A549 (cell line): ENCODE measurements around the gene EXOC2. TPM values are rescaled to one million over a fixed set of nuclear protein-coding genes. Genes with fewer than 3 reads are reported as not detected.

Experiments
- ATAC-seq, 2 experiments: fragments of 200-7000 bp in 1 of 2; fragments of >200 bp in 1 of 2; cut with Nextera tagmentation in 1 of 2; cut with Tn5 transposase in 1 of 2; 3 replicates each; pipeline versions ENCODE4 v1.8.0 to v1.9.1; 2018 to 2020; ENCODE audit warnings: mild to moderate bottlenecking in 1 of 2, moderate library complexity in 1 of 2
- CTCF ChIA-PET: fragments of 300-600 bp; sonication (Branson Sonifier 250); formaldehyde crosslinking; extraction: SDS; loops from one replicate; lab custom pipeline; 2021; ENCODE audit warnings: antibody characterized with exemption, inconsistent platforms; lab: Yijun Ruan, JAX
- POLR2A ChIA-PET: fragments of 350-600 bp; formaldehyde crosslinking; extraction: SDS; loops from one replicate; lab custom pipeline; 2021; ENCODE audit warnings: antibody characterized with exemption, inconsistent platforms; lab: Yijun Ruan, JAX
- DNase-seq, 2 experiments: peaks; one replicate each; pipeline versions ENCODE4 v3.0.0 to v3.0.0-alpha.2; 2011 to 2016; ENCODE audit warnings: low read depth in 1 of 2, low spot score in 1 of 2
- FAIRE-seq: peaks from 2 replicates; lab custom pipeline; 2011; peaks lifted over from hg19 to GRCh38; lab: Jason Lieb, UNC
- H3K27ac ChIP-seq, 2 experiments: fragments of >200 bp; sonication (Bioruptor Twin); formaldehyde crosslinking; 3 replicates each; pipeline ENCODE4 v1.5.1; 2016 to 2017
- H3K4me1 ChIP-seq: fragments of >200 bp; sonication (Bioruptor Twin); formaldehyde crosslinking; 3 replicates; pipeline ENCODE4 v1.6.1; 2016
- H3K4me2 ChIP-seq: fragments of >200 bp; sonication (Bioruptor Twin); formaldehyde crosslinking; 3 replicates; pipeline ENCODE4 v1.6.1; 2016
- H3K4me3 ChIP-seq: fragments of >200 bp; sonication (Bioruptor Twin); formaldehyde crosslinking; 3 replicates; pipeline ENCODE4 v1.5.1; 2016
- H3K9me3 ChIP-seq: fragments of >200 bp; sonication (Bioruptor Twin); formaldehyde crosslinking; 3 replicates; pipeline ENCODE4 v1.6.1; 2016
- CBX2 ChIP-seq: fragments of 200-600 bp; sonication (generic); IDR thresholded peaks from 2 replicates; pipeline ENCODE4 v1.6.1; 2016; ENCODE audit warnings: low read depth, mild to moderate bottlenecking, borderline replicate concordance
- CBX8 ChIP-seq: fragments of 200-600 bp; sonication (generic); IDR thresholded peaks from 2 replicates; pipeline ENCODE4 v1.6.1; 2016
- ESRRA ChIP-seq: fragments of 150-350 bp; IDR thresholded peaks from 2 replicates; pipeline ENCODE4 v1.6.1; 2014; ENCODE audit warnings: mild to moderate bottlenecking, low read length, borderline replicate concordance
- FOSB ChIP-seq: fragments of 250-450 bp; sonication (Bioruptor Pico); IDR thresholded peaks from 2 replicates; pipeline ENCODE4 v1.5.0; 2020; ENCODE audit warnings: mild to moderate bottlenecking, moderate library complexity
- FOSL2 ChIP-seq, 2 experiments: fragments of 450-650 bp in 1 of 2; fragments of >200 bp in 1 of 2; sonication (Bioruptor Twin) in 1 of 2; formaldehyde crosslinking; IDR thresholded peaks; 2 replicates each; pipeline versions ENCODE4 v1.5.0 to v1.6.1; 2016 to 2020; ENCODE audit warnings: mild to moderate bottlenecking in 1 of 2, moderate library complexity in 1 of 2
- HOXB5 ChIP-seq: fragments of 250-450 bp; sonication (Bioruptor Pico); IDR thresholded peaks from 2 replicates; pipeline ENCODE4 v1.5.0; 2020; ENCODE audit warnings: mild to moderate bottlenecking, moderate library complexity
- JUN ChIP-seq, 2 experiments: fragments of >200 bp; sonication (Bioruptor Twin); formaldehyde crosslinking; IDR thresholded peaks; 2 replicates in 1 of 2; 3 replicates in 1 of 2; pipeline ENCODE4 v1.6.1; 2016 to 2017
- KDM5A ChIP-seq: fragments of 200-600 bp; sonication (generic); IDR thresholded peaks from 2 replicates; pipeline ENCODE4 v1.6.1; 2016; ENCODE audit warnings: antibody characterized with exemption, mild to moderate bottlenecking
- MYC ChIP-seq: IDR thresholded peaks from 2 replicates; pipeline ENCODE4 v1.6.1; 2012; ENCODE audit warnings: mild to moderate bottlenecking, inconsistent platforms, low read length, improper control_type of control experiment, borderline replicate concordance
- NFE2L2 ChIP-seq: fragments of 150-350 bp; conservative IDR thresholded peaks from 2 replicates; pipeline ENCODE4 v1.6.1; 2014; ENCODE audit warnings: low read length
- NPAS2 ChIP-seq: fragments of 250-450 bp; sonication (Bioruptor Pico); IDR thresholded peaks from 2 replicates; pipeline ENCODE4 v1.8.0; 2022; ENCODE audit warnings: mild to moderate bottlenecking, moderate library complexity, borderline replicate concordance
- POLR2A ChIP-seq: IDR thresholded peaks from 2 replicates; pipeline ENCODE4 v1.6.1; 2012; ENCODE audit warnings: mild to moderate bottlenecking, low read length
- RAD21 ChIP-seq, 2 experiments: fragments of >200 bp in 1 of 2; sonication (Bioruptor Twin) in 1 of 2; formaldehyde crosslinking in 1 of 2; IDR thresholded peaks in 1 of 2; conservative IDR thresholded peaks in 1 of 2; 2 replicates in 1 of 2; 3 replicates in 1 of 2; pipeline ENCODE4 v1.6.1; 2012 to 2018; ENCODE audit warnings: inconsistent platforms in 1 of 2
- RFX5 ChIP-seq: fragments of 450-650 bp; IDR thresholded peaks from 2 replicates; pipeline ENCODE4 v1.7.1; 2014; ENCODE audit warnings: antibody characterized with exemption, mild to moderate bottlenecking, moderate library complexity
- TP53 ChIP-seq: fragments of 250-450 bp; sonication (Bioruptor Pico); IDR thresholded peaks from 2 replicates; pipeline ENCODE4 v1.5.0; 2021; ENCODE audit warnings: mild to moderate bottlenecking, moderate library complexity
- ZFP36 ChIP-seq: fragments of 450-650 bp; IDR thresholded peaks from 2 replicates; pipeline ENCODE4 v1.6.1; 2014; ENCODE audit warnings: borderline replicate concordance; ENCODE audit not compliant: partially characterized antibody
- WGBS: methylation state at CpG from one replicate; pipeline ENCODE4 v1.1.6; 2017; ENCODE audit errors: missing lambda C conversion rate; 5-methylcytosine and 5-hydroxymethylcytosine counted together
- polyA plus RNA-seq, 4 experiments: library from polyadenylated mRNA; depleted of rRNA in 3 of 4; stranded (reverse); fragments of >200 nt; fragmentation: RNase III in 1 of 4; extraction: RNeasy Plus Mini Kit Qiagen cat#74134 plus additional on column Dnase treatment in 1 of 4; gene quantifications; 2 replicates in 3 of 4; 3 replicates in 1 of 4; pipeline ENCODE4 v1.2.3, GENCODE V29; 2011 to 2017
- TF ChIP-seq, protein P1 (sequence below): fragments of 450-650 bp; IDR thresholded peaks from 2 replicates; pipeline ENCODE4 v1.6.1; 2014; ENCODE audit warnings: antibody characterized with exemption
- TF ChIP-seq, protein P2 (sequence below): fragments of >200 bp; sonication (Bioruptor Twin); formaldehyde crosslinking; IDR thresholded peaks from 3 replicates; pipeline ENCODE4 v1.6.1; 2016
- TF ChIP-seq, protein P3 (sequence below): fragments of 250-450 bp; sonication (Bioruptor Pico); IDR thresholded peaks from 2 replicates; pipeline ENCODE4 v1.5.0; 2021; ENCODE audit warnings: mild to moderate bottlenecking, moderate library complexity, borderline replicate concordance
- TF ChIP-seq, protein P4 (sequence below): IDR thresholded peaks from 2 replicates; pipeline ENCODE4 v1.6.1; 2012
- TF ChIP-seq, protein P5 (sequence below): fragments of >200 bp; sonication (Bioruptor Twin); formaldehyde crosslinking; IDR thresholded peaks from 2 replicates; pipeline ENCODE4 v1.6.1; 2016
- TF ChIP-seq, protein P6 (sequence below): fragments of 200-600 bp; sonication (generic); IDR thresholded peaks from 2 replicates; pipeline ENCODE4 v1.6.1; 2016; ENCODE audit warnings: antibody characterized with exemption, mild to moderate bottlenecking, moderate library complexity
- TF ChIP-seq, protein P7 (sequence below): fragments of >200 bp; sonication (Bioruptor Twin); formaldehyde crosslinking; IDR thresholded peaks from 3 replicates; pipeline ENCODE4 v1.5.1; 2016
- TF ChIP-seq, protein P8 (sequence below): IDR thresholded peaks from 2 replicates; pipeline ENCODE4 v1.6.1; 2012; ENCODE audit warnings: low read depth, borderline replicate concordance
- TF ChIP-seq, protein P9 (sequence below): fragments of 150-350 bp; IDR thresholded peaks from 2 replicates; pipeline ENCODE4 v1.6.1; 2014; ENCODE audit warnings: low read depth, mild to moderate bottlenecking, low read length

The EXOC2 gene
- polyA plus RNA-seq, 2 of the 4 experiments (the other 2 are of a cell fraction), result 13.3 to 22.9 TPM

DNA sequence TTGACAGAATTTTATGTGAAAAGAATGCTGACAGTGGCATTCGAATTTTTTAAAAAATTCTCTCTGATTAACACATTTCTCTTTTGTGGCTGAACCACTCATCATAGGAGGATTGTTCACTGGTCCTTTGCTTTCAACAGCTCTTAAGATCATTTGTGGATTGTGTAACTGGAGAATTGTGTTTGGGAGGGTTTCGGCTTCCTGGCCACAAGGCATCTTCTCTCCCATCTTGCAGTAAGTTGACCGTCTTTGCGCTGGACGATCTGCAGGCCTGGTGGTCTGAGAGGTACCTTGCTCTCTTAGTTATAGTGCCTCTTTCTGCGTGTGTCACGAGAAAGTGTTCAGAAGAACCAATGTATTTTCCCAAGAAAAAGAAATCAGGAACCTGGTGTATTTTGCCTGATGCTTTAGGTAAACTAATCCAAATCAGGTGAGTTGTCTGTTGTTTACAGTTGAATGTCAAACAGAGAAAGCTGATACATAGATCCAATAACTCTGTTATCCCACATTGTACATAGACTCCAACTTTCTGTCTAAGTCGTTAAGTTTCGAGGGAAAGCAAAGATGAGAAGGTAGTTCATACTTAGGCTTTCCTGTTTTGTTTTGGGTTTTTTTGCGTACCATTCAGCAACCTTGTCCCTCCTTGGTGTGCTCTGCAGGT, 14.8 kb upstream of the EXOC2 start (continued):
- TF ChIP-seq, protein P1, sequence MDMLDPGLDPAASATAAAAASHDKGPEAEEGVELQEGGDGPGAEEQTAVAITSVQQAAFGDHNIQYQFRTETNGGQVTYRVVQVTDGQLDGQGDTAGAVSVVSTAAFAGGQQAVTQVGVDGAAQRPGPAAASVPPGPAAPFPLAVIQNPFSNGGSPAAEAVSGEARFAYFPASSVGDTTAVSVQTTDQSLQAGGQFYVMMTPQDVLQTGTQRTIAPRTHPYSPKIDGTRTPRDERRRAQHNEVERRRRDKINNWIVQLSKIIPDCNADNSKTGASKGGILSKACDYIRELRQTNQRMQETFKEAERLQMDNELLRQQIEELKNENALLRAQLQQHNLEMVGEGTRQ, result no peak
- no peak for TF ChIP-seq HOXB5 (CRISPR knock-in tag)
- TF ChIP-seq, protein P2, sequence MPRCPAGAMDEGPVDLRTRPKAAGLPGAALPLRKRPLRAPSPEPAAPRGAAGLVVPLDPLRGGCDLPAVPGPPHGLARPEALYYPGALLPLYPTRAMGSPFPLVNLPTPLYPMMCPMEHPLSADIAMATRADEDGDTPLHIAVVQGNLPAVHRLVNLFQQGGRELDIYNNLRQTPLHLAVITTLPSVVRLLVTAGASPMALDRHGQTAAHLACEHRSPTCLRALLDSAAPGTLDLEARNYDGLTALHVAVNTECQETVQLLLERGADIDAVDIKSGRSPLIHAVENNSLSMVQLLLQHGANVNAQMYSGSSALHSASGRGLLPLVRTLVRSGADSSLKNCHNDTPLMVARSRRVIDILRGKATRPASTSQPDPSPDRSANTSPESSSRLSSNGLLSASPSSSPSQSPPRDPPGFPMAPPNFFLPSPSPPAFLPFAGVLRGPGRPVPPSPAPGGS, result no peak
- TF ChIP-seq, protein P3, sequence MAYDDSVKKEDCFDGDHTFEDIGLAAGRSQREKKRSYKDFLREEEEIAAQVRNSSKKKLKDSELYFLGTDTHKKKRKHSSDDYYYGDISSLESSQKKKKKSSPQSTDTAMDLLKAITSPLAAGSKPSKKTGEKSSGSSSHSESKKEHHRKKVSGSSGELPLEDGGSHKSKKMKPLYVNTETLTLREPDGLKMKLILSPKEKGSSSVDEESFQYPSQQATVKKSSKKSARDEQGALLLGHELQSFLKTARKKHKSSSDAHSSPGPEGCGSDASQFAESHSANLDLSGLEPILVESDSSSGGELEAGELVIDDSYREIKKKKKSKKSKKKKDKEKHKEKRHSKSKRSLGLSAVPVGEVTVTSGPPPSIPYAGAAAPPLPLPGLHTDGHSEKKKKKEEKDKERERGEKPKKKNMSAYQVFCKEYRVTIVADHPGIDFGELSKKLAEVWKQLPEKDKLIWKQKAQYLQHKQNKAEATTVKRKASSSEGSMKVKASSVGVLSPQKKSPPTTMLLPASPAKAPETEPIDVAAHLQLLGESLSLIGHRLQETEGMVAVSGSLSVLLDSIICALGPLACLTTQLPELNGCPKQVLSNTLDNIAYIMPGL, result no peak
- TF ChIP-seq CBX8, result no peak
- TF ChIP-seq KDM5A, result no peak
- TF ChIP-seq RAD21 (conservative IDR thresholded peaks at IDR 0.05 in 1 of 2, IDR thresholded peaks at IDR 0.05 in 1 of 2), result no peak
- TF ChIP-seq, all 56 proteins: peak for 0

DNA sequence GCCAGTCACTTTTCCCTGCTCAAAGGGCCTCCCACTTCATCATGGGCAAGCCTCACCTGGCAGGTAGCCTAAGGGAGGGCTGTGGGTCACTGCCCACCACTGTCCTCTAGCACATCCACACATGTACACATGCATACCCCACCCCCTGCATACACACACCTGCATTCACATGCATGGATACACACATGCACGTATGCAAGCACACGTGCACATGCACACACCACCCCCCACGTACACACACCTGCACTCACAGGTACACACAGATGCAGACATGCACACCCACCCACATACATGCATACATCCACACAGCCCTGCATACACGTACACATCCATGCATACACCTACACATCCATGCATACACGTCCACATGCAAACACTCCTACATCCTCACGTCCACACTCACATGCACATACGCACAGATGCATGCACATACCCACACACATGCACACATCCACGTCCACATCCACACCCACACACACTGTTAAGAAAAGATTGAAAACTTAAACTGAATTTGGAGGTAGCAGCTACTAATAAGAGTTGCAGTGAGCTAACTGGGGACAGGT, 14.0 kb upstream of the EXOC2 start:
- ATAC-seq, result no peak
- CTCF ChIA-PET, result interaction anchor here (0.6 kb wide), 1 partner anchor 609 kb away, joined by 3 read pairs; no protein-coding TSS in a partner anchor
- WGBS, result 74% methylated on average over 8 of the region's 8 CpGs

More for the DNA sequence above, 14.0 kb upstream of the EXOC2 start:
- no peak overlapping the region for H3K4me3 ChIP-seq
- TF ChIP-seq FOSB (no peak), NPAS2 (no peak), NFE2L2 (no peak), RFX5 (no peak), ESRRA (no peak), CBX2 (no peak), MYC (no peak), ZFP36 (no peak), TP53 (no peak), JUN (IDR thresholded peaks at IDR 0.05) (no peak), CBX8 (no peak), POLR2A (no peak), FOSL2 (IDR thresholded peaks at IDR 0.05) (no peak), FOSL2 (CRISPR knock-in tag; IDR thresholded peaks at IDR 0.05) (no peak)
- TF ChIP-seq, protein P4, sequence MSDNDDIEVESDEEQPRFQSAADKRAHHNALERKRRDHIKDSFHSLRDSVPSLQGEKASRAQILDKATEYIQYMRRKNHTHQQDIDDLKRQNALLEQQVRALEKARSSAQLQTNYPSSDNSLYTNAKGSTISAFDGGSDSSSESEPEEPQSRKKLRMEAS, result no peak
- TF ChIP-seq, protein P5, sequence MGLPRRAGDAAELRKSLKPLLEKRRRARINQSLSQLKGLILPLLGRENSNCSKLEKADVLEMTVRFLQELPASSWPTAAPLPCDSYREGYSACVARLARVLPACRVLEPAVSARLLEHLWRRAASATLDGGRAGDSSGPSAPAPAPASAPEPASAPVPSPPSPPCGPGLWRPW, result no peak
- TF ChIP-seq, protein P6, sequence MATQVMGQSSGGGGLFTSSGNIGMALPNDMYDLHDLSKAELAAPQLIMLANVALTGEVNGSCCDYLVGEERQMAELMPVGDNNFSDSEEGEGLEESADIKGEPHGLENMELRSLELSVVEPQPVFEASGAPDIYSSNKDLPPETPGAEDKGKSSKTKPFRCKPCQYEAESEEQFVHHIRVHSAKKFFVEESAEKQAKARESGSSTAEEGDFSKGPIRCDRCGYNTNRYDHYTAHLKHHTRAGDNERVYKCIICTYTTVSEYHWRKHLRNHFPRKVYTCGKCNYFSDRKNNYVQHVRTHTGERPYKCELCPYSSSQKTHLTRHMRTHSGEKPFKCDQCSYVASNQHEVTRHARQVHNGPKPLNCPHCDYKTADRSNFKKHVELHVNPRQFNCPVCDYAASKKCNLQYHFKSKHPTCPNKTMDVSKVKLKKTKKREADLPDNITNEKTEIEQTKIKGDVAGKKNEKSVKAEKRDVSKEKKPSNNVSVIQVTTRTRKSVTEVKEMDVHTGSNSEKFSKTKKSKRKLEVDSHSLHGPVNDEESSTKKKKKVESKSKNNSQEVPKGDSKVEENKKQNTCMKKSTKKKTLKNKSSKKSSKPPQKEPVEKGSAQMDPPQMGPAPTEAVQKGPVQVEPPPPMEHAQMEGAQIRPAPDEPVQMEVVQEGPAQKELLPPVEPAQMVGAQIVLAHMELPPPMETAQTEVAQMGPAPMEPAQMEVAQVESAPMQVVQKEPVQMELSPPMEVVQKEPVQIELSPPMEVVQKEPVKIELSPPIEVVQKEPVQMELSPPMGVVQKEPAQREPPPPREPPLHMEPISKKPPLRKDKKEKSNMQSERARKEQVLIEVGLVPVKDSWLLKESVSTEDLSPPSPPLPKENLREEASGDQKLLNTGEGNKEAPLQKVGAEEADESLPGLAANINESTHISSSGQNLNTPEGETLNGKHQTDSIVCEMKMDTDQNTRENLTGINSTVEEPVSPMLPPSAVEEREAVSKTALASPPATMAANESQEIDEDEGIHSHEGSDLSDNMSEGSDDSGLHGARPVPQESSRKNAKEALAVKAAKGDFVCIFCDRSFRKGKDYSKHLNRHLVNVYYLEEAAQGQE, result no peak
- TF ChIP-seq, protein P7, sequence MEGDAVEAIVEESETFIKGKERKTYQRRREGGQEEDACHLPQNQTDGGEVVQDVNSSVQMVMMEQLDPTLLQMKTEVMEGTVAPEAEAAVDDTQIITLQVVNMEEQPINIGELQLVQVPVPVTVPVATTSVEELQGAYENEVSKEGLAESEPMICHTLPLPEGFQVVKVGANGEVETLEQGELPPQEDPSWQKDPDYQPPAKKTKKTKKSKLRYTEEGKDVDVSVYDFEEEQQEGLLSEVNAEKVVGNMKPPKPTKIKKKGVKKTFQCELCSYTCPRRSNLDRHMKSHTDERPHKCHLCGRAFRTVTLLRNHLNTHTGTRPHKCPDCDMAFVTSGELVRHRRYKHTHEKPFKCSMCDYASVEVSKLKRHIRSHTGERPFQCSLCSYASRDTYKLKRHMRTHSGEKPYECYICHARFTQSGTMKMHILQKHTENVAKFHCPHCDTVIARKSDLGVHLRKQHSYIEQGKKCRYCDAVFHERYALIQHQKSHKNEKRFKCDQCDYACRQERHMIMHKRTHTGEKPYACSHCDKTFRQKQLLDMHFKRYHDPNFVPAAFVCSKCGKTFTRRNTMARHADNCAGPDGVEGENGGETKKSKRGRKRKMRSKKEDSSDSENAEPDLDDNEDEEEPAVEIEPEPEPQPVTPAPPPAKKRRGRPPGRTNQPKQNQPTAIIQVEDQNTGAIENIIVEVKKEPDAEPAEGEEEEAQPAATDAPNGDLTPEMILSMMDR, result no peak
- TF ChIP-seq, protein P8, sequence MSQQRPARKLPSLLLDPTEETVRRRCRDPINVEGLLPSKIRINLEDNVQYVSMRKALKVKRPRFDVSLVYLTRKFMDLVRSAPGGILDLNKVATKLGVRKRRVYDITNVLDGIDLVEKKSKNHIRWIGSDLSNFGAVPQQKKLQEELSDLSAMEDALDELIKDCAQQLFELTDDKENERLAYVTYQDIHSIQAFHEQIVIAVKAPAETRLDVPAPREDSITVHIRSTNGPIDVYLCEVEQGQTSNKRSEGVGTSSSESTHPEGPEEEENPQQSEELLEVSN, result no peak
- TF ChIP-seq, protein P9, sequence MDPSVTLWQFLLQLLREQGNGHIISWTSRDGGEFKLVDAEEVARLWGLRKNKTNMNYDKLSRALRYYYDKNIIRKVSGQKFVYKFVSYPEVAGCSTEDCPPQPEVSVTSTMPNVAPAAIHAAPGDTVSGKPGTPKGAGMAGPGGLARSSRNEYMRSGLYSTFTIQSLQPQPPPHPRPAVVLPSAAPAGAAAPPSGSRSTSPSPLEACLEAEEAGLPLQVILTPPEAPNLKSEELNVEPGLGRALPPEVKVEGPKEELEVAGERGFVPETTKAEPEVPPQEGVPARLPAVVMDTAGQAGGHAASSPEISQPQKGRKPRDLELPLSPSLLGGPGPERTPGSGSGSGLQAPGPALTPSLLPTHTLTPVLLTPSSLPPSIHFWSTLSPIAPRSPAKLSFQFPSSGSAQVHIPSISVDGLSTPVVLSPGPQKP, result no peak
- POLR2A ChIA-PET, result no interaction called here
- no peak overlapping the region for H3K4me2 ChIP-seq
- H3K4me1 ChIP-seq, result 0 out of 3 replicates have a peak, but pooled peaks cover 4% of the 10 kb centered on the region
- H3K9me3 ChIP-seq, result no peaks in the 10 kb centered on the region
- H3K27ac ChIP-seq, result no peak overlapping the region
- FAIRE-seq (no peak), DNase-seq (no peak)
